HTR-8/SVneo (cell line): ENCODE results near the gene POC1A.

Source experiments
- DNase-seq: peaks from one replicate; pipeline ENCODE4 v3.0.0; 2011; ENCODE audit warnings: low spot score, mixed read lengths; ENCODE audit not compliant: insufficient read length
- FAIRE-seq: peaks from 2 replicates; lab custom pipeline; 2011; peaks lifted over from hg19 to GRCh38; lab: Jason Lieb, UNC

The POC1A gene

GRCh38 chr3:52089691-52090090 is 64.5 kb downstream of the POC1A start:
- FAIRE-seq (peak; percentile 9), DNase-seq (no peak)

- FAIRE-seq (no peak), DNase-seq (no peak)
These were observed 65.5 kb downstream of the POC1A start for GRCh38 chr3:52088445-52089367.

GRCh38 chr3:52087731-52088130 is 66.5 kb downstream of the POC1A start:
- FAIRE-seq: no peak
- no peak for DNase-seq

- DNase-seq (no peak), FAIRE-seq (no peak)
These were observed 67.1 kb downstream of the POC1A start for GRCh38 chr3:52086976-52087663.

- DNase-seq: no peak
- FAIRE-seq: peak; percentile 13
These were observed 67.8 kb downstream of the POC1A start for GRCh38 chr3:52086461-52086860.

GRCh38 chr3:52085681-52086282 is 68.4 kb downstream of the POC1A start:
- DNase-seq (no peak), FAIRE-seq (no peak)

GRCh38 chr3:52084954-52085680 is 69.1 kb downstream of the POC1A start:
- DNase-seq (no peak), FAIRE-seq (no peak)

- FAIRE-seq (no peak), DNase-seq (no peak)
These were observed 69.8 kb downstream of the POC1A start for GRCh38 chr3:52084216-52084945.

- FAIRE-seq: no peak
- no peak for DNase-seq
These were observed 70.6 kb downstream of the POC1A start for GRCh38 chr3:52083556-52084087.

- DNase-seq: no peak
- no peak for FAIRE-seq
These were observed 71.3 kb downstream of the POC1A start for GRCh38 chr3:52082951-52083350.

- FAIRE-seq (no peak), DNase-seq (no peak)
These were observed 73.1 kb downstream of the POC1A start for GRCh38 chr3:52080830-52081719.

- FAIRE-seq (no peak), DNase-seq (no peak)
These were observed 74.3 kb downstream of the POC1A start for GRCh38 chr3:52079958-52080357.

GRCh38 chr3:52078781-52079560 is 75.3 kb downstream of the POC1A start:
- no peak for FAIRE-seq

GRCh38 chr3:52077925-52078324 is 76.3 kb downstream of the POC1A start:
- peak; percentile 13 for FAIRE-seq
- DNase-seq: no peak

More at GRCh38 chr3:52078781-52079560, 75.3 kb downstream of the POC1A start:
- DNase-seq: no peak

GRCh38 chr3:52076896-52077780 is 77.1 kb downstream of the POC1A start:
- no peak for DNase-seq
- peak; percentile 51 for FAIRE-seq

- FAIRE-seq (no peak), DNase-seq (no peak)
These were observed 80.7 kb downstream of the POC1A start for GRCh38 chr3:52073490-52073889.

GRCh38 chr3:52072471-52072870 is 81.8 kb downstream of the POC1A start:
- no peak for DNase-seq
- no peak for FAIRE-seq
